ENCODE data around the gene C16orf86. TPM values are rescaled to one million over a fixed set of nuclear protein-coding genes. Genes with fewer than 3 reads are reported as not detected.
A peak's percentile ranks its signal among the peaks of the same experiment; 100 is the strongest.

C16orf86 gene
- total RNA-seq, 1 donor from 2014 or later = 0.79 TPM

GRCh38 chr16:67659675-67660563 lies 6.7 kb upstream of the C16orf86 start, which contains the start of gene ACD:
TSS of gene ACD (minus strand) at chr16:67660260. CDS start at chr16:67660220, 40 bp downstream.
- peaks cover 7% of the 10 kb centered on the region for H3K36me3 ChIP-seq (ENCODE audit: control insufficient read depth, insufficient read depth, low read length)
- peak; percentile 78 for DNase-seq (ENCODE audit: low read depth)
- peak within 1 kb of the TSS; percentile 98 for H3K4me3 ChIP-seq (ENCODE audit: low read depth, low read length)
- FAIRE-seq = no peak
- H3K27me3 ChIP-seq (ENCODE audit: control insufficient read depth, insufficient read depth, low read length) = no peaks in the 10 kb centered on the region
- TF ChIP-seq CTCF (IDR thresholded peaks at IDR 0.05; ENCODE audit: insufficient read depth, low read length, severe bottlenecking) = no peak

GRCh38 chr16:67660564-67661028 lies 6.0 kb upstream of the C16orf86 start, which contains the start of gene PARD6A:
TSS of gene PARD6A (plus strand) at chr16:67660960. CDS start at chr16:67661039, 79 bp downstream.
- DNase-seq (ENCODE audit: low read depth) = peak; percentile 78
- Histone ChIP-seq H3K36me3 (ENCODE audit: control insufficient read depth, insufficient read depth, low read length) (peaks cover 7% of the 10 kb centered on the region), H3K27me3 (ENCODE audit: control insufficient read depth, insufficient read depth, low read length) (no peaks in the 10 kb centered on the region), H3K4me3 (ENCODE audit: low read depth, low read length) (peak within 1 kb of the TSS; percentile 98)
- no peak for FAIRE-seq
- TF ChIP-seq CTCF (IDR thresholded peaks at IDR 0.05; ENCODE audit: insufficient read depth, low read length, severe bottlenecking) = no peak

DNA sequence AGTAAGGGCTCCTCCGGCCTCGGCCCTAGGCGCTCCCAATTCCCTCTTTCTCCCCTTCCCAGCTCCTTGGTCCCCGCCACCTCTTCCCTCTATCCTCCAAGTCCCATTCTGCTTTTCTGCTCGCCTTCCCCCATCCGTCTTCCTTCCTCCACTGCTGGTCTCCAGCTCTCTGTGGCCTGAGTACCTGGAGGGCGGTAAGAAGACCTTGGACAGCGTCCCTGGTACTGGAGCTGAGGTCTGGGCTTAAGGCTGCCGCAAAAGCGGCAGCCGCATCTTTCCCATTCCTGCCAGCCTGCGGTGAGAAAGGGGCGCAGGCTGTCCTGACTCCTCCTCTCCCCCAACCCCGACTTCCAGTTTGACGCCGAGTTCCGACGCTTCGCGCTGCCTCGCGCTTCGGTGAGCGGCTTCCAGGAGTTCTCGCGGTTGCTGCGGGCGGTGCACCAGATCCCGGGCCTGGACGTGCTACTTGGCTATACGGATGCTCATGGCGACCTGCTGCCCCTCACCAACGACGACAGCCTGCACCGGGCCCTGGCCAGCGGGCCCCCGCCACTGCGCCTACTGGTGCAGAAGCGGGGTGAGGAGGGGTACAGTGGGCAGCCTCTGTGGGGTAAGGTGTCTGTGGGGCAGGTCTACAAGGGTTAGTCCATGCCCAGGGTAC lies 5.4 kb upstream of the C16orf86 start:
- TF ChIP-seq CTCF (IDR thresholded peaks at IDR 0.05; ENCODE audit: insufficient read depth, low read length, severe bottlenecking) = no peak
- H3K4me3 ChIP-seq (ENCODE audit: low read depth, low read length) = peak overlapping the region; percentile 98
- no peaks in the 10 kb centered on the region for H3K27me3 ChIP-seq (ENCODE audit: control insufficient read depth, insufficient read depth, low read length)
- peaks cover 7% of the 10 kb centered on the region for H3K36me3 ChIP-seq (ENCODE audit: control insufficient read depth, insufficient read depth, low read length)
- peak; percentile 52 for DNase-seq (ENCODE audit: low read depth)
- no peak for FAIRE-seq

- H3K4me3 ChIP-seq (ENCODE audit: low read depth, low read length) = no peak overlapping the region
Measured at GRCh38 chr16:67661886-67662652, 4.5 kb upstream of the C16orf86 start.

More at GRCh38 chr16:67661886-67662652, 4.5 kb upstream of the C16orf86 start:
- H3K36me3 ChIP-seq (ENCODE audit: control insufficient read depth, insufficient read depth, low read length) = peaks cover 7% of the 10 kb centered on the region
- no peaks in the 10 kb centered on the region for H3K27me3 ChIP-seq (ENCODE audit: control insufficient read depth, insufficient read depth, low read length)
- DNase-seq (ENCODE audit: low read depth) = no peak
- TF ChIP-seq CTCF (IDR thresholded peaks at IDR 0.05; ENCODE audit: insufficient read depth, low read length, severe bottlenecking) = no peak
- FAIRE-seq = no peak

All from bronchial epithelial cell (primary cell).